NCI-H2196 treated with DMSO at 0.1 percent for 48 hours (cell line): Measurements from ENCODE around the gene APBA1.

Experiments used
- DNase-seq: peaks from one replicate; lab custom pipeline; 2025; ENCODE audit not compliant: unreplicated experiment; lab: John Stamatoyannopoulos, UW

Gene APBA1

GRCh38 chr9:69485466-69485865 lies 186.7 kb downstream of the APBA1 start:
- no peak for DNase-seq

- DNase-seq: no peak
Observed at GRCh38 chr9:69483886-69484422, 188.2 kb downstream of the APBA1 start.

- DNase-seq: no peak
Observed at GRCh38 chr9:69476797-69477196, 195.4 kb downstream of the APBA1 start.

- DNase-seq: no peak
Observed at GRCh38 chr9:69476016-69476415, 196.2 kb downstream of the APBA1 start.

GRCh38 chr9:69474821-69475220 lies 197.3 kb downstream of the APBA1 start:
- no peak for DNase-seq

GRCh38 chr9:69472101-69472620 lies 200.0 kb downstream of the APBA1 start:
- DNase-seq: no peak

- no peak for DNase-seq
Observed at GRCh38 chr9:69471433-69471832, 200.7 kb downstream of the APBA1 start.

GRCh38 chr9:69470186-69470977 lies 201.8 kb downstream of the APBA1 start:
- DNase-seq: no peak

GRCh38 chr9:69469136-69469535 lies 203.0 kb downstream of the APBA1 start:
- no peak for DNase-seq

- DNase-seq: no peak
Observed at GRCh38 chr9:69468380-69468779, 203.8 kb downstream of the APBA1 start.

- no peak for DNase-seq
Observed at GRCh38 chr9:69466151-69466550, 206.0 kb downstream of the APBA1 start.

- DNase-seq: no peak
Observed at GRCh38 chr9:69465473-69465872, 206.7 kb downstream of the APBA1 start.

- DNase-seq: no peak
Observed at GRCh38 chr9:69463497-69464068, 208.6 kb downstream of the APBA1 start.

- DNase-seq: no peak
Observed at GRCh38 chr9:69462394-69462793, 209.8 kb downstream of the APBA1 start.

- no peak for DNase-seq
Observed at GRCh38 chr9:69461103-69461887, 210.9 kb downstream of the APBA1 start.

- no peak for DNase-seq
Observed at GRCh38 chr9:69460012-69460411, 212.2 kb downstream of the APBA1 start.

GRCh38 chr9:69458176-69458575 lies 214.0 kb downstream of the APBA1 start:
- DNase-seq: no peak

GRCh38 chr9:69456201-69456600 lies 216.0 kb downstream of the APBA1 start:
- no peak for DNase-seq

GRCh38 chr9:69455311-69455710 lies 216.9 kb downstream of the APBA1 start:
- peak; percentile 40 for DNase-seq

GRCh38 chr9:69454321-69454720 lies 217.8 kb downstream of the APBA1 start:
- DNase-seq: no peak

GRCh38 chr9:69453746-69454145 lies 218.4 kb downstream of the APBA1 start:
- DNase-seq: no peak
